A549 (cell line): ENCODE measurements around the gene APLP2. TPM values are rescaled to one million over a fixed set of nuclear protein-coding genes. Genes with fewer than 3 reads are reported as not detected.

Source experiments
- ATAC-seq, 2 experiments: fragments of 200-7000 bp in 1 of 2; fragments of >200 bp in 1 of 2; cut with Nextera tagmentation in 1 of 2; cut with Tn5 transposase in 1 of 2; 3 replicates each; pipeline versions ENCODE4 v1.8.0 to v1.9.1; 2018 to 2020; ENCODE audit warnings: mild to moderate bottlenecking in 1 of 2, moderate library complexity in 1 of 2
- CTCF ChIA-PET: fragments of 300-600 bp; sonication (Branson Sonifier 250); formaldehyde crosslinking; extraction: SDS; loops from one replicate; lab custom pipeline; 2021; ENCODE audit warnings: antibody characterized with exemption, inconsistent platforms; lab: Yijun Ruan, JAX
- POLR2A ChIA-PET: fragments of 350-600 bp; formaldehyde crosslinking; extraction: SDS; loops from one replicate; lab custom pipeline; 2021; ENCODE audit warnings: antibody characterized with exemption, inconsistent platforms; lab: Yijun Ruan, JAX
- DNase-seq, 2 experiments: peaks; one replicate each; pipeline versions ENCODE4 v3.0.0 to v3.0.0-alpha.2; 2011 to 2016; ENCODE audit warnings: low read depth in 1 of 2, low spot score in 1 of 2
- FAIRE-seq: peaks from 2 replicates; lab custom pipeline; 2011; peaks lifted over from hg19 to GRCh38; lab: Jason Lieb, UNC
- H3K27ac ChIP-seq, 2 experiments: fragments of >200 bp; sonication (Bioruptor Twin); formaldehyde crosslinking; 3 replicates each; pipeline ENCODE4 v1.5.1; 2016 to 2017
- H3K4me1 ChIP-seq: fragments of >200 bp; sonication (Bioruptor Twin); formaldehyde crosslinking; 3 replicates; pipeline ENCODE4 v1.6.1; 2016
- H3K4me2 ChIP-seq: fragments of >200 bp; sonication (Bioruptor Twin); formaldehyde crosslinking; 3 replicates; pipeline ENCODE4 v1.6.1; 2016
- H3K4me3 ChIP-seq: fragments of >200 bp; sonication (Bioruptor Twin); formaldehyde crosslinking; 3 replicates; pipeline ENCODE4 v1.5.1; 2016
- H3K9me3 ChIP-seq: fragments of >200 bp; sonication (Bioruptor Twin); formaldehyde crosslinking; 3 replicates; pipeline ENCODE4 v1.6.1; 2016
- ATOH8 ChIP-seq: fragments of 250-450 bp; sonication (Bioruptor Pico); IDR thresholded peaks from 2 replicates; pipeline ENCODE4 v1.5.0; 2020; ENCODE audit warnings: low read depth, mild to moderate bottlenecking, moderate library complexity
- CBX8 ChIP-seq: fragments of 200-600 bp; sonication (generic); IDR thresholded peaks from 2 replicates; pipeline ENCODE4 v1.6.1; 2016
- CHD2 ChIP-seq: fragments of 150-350 bp; IDR thresholded peaks from 2 replicates; pipeline ENCODE4 v1.6.1; 2014; ENCODE audit warnings: low read length; ENCODE audit not compliant: partially characterized antibody
- CHD4 ChIP-seq: fragments of 200-600 bp; sonication (generic); IDR thresholded peaks from 2 replicates; pipeline ENCODE4 v1.6.1; 2016; ENCODE audit warnings: antibody characterized with exemption, mild to moderate bottlenecking, borderline replicate concordance
- HDAC2 ChIP-seq: fragments of 200-600 bp; sonication (generic); IDR thresholded peaks from 2 replicates; pipeline ENCODE4 v1.6.1; 2016
- HMGXB4 ChIP-seq: fragments of 250-450 bp; sonication (Bioruptor Pico); IDR thresholded peaks from 2 replicates; pipeline ENCODE4 v1.5.0; 2021; ENCODE audit warnings: mild to moderate bottlenecking, moderate library complexity, borderline replicate concordance
- HOXA7 ChIP-seq: fragments of 250-450 bp; sonication (Bioruptor Pico); IDR thresholded peaks from 2 replicates; pipeline ENCODE4 v1.5.0; 2020; ENCODE audit warnings: mild to moderate bottlenecking, moderate library complexity
- JUN ChIP-seq, 2 experiments: fragments of >200 bp; sonication (Bioruptor Twin); formaldehyde crosslinking; IDR thresholded peaks; 2 replicates in 1 of 2; 3 replicates in 1 of 2; pipeline ENCODE4 v1.6.1; 2016 to 2017
- KDM1A ChIP-seq: fragments of 200-600 bp; sonication (generic); IDR thresholded peaks from 2 replicates; pipeline ENCODE4 v1.6.1; 2016; ENCODE audit warnings: low read depth, mild to moderate bottlenecking
- KDM5A ChIP-seq: fragments of 200-600 bp; sonication (generic); IDR thresholded peaks from 2 replicates; pipeline ENCODE4 v1.6.1; 2016; ENCODE audit warnings: antibody characterized with exemption, mild to moderate bottlenecking
- MAFK ChIP-seq: fragments of 450-650 bp; IDR thresholded peaks from 2 replicates; pipeline ENCODE4 v1.6.1; 2014; ENCODE audit not compliant: partially characterized antibody
- NFE2L2 ChIP-seq: fragments of 150-350 bp; conservative IDR thresholded peaks from 2 replicates; pipeline ENCODE4 v1.6.1; 2014; ENCODE audit warnings: low read length
- NPAS2 ChIP-seq: fragments of 250-450 bp; sonication (Bioruptor Pico); IDR thresholded peaks from 2 replicates; pipeline ENCODE4 v1.8.0; 2022; ENCODE audit warnings: mild to moderate bottlenecking, moderate library complexity, borderline replicate concordance
- NR3C1 ChIP-seq: fragments of >200 bp; sonication (Bioruptor Twin); formaldehyde crosslinking; IDR thresholded peaks from 3 replicates; pipeline ENCODE4 v1.6.1; 2017
- PHF8 ChIP-seq: fragments of 200-600 bp; sonication (generic); IDR thresholded peaks from 2 replicates; pipeline ENCODE4 v1.6.1; 2016; ENCODE audit warnings: low read depth, mild to moderate bottlenecking, antibody characterized with exemption, moderate library complexity, borderline replicate concordance
- POLR2A ChIP-seq: IDR thresholded peaks from 2 replicates; pipeline ENCODE4 v1.6.1; 2012; ENCODE audit warnings: mild to moderate bottlenecking, low read length
- RAD21 ChIP-seq, 2 experiments: fragments of >200 bp in 1 of 2; sonication (Bioruptor Twin) in 1 of 2; formaldehyde crosslinking in 1 of 2; IDR thresholded peaks in 1 of 2; conservative IDR thresholded peaks in 1 of 2; 2 replicates in 1 of 2; 3 replicates in 1 of 2; pipeline ENCODE4 v1.6.1; 2012 to 2018; ENCODE audit warnings: inconsistent platforms in 1 of 2
- RFX5 ChIP-seq: fragments of 450-650 bp; IDR thresholded peaks from 2 replicates; pipeline ENCODE4 v1.7.1; 2014; ENCODE audit warnings: antibody characterized with exemption, mild to moderate bottlenecking, moderate library complexity
- TFCP2L1 ChIP-seq: fragments of 250-450 bp; sonication (Bioruptor Pico); IDR thresholded peaks from 2 replicates; pipeline ENCODE4 v1.5.0; 2021; ENCODE audit warnings: mild to moderate bottlenecking
- ZSCAN20 ChIP-seq: fragments of 250-450 bp; sonication (Bioruptor Pico); IDR thresholded peaks from 2 replicates; pipeline ENCODE4 v1.8.0; 2022; ENCODE audit warnings: mild to moderate bottlenecking, moderate library complexity
- WGBS: methylation state at CpG from one replicate; pipeline ENCODE4 v1.1.6; 2017; ENCODE audit errors: missing lambda C conversion rate; 5-methylcytosine and 5-hydroxymethylcytosine counted together
- polyA plus RNA-seq, 4 experiments: library from polyadenylated mRNA; depleted of rRNA in 3 of 4; stranded (reverse); fragments of >200 nt; fragmentation: RNase III in 1 of 4; extraction: RNeasy Plus Mini Kit Qiagen cat#74134 plus additional on column Dnase treatment in 1 of 4; gene quantifications; 2 replicates in 3 of 4; 3 replicates in 1 of 4; pipeline ENCODE4 v1.2.3, GENCODE V29; 2011 to 2017
- TF ChIP-seq, protein P1 (sequence below): fragments of >200 bp; sonication (Bioruptor Twin); formaldehyde crosslinking; IDR thresholded peaks from 3 replicates; pipeline ENCODE4 v1.5.1; 2016
- TF ChIP-seq, protein P2 (sequence below): fragments of >200 bp; sonication (Bioruptor Twin); formaldehyde crosslinking; IDR thresholded peaks from 2 replicates; pipeline ENCODE4 v1.6.1; 2016
- TF ChIP-seq, protein P3 (sequence below): IDR thresholded peaks from 2 replicates; pipeline ENCODE4 v1.6.1; 2012

The APLP2 gene
- polyA plus RNA-seq, 2 of the 4 experiments (the other 2 are of a cell fraction): 166 to 203 TPM

DNA sequence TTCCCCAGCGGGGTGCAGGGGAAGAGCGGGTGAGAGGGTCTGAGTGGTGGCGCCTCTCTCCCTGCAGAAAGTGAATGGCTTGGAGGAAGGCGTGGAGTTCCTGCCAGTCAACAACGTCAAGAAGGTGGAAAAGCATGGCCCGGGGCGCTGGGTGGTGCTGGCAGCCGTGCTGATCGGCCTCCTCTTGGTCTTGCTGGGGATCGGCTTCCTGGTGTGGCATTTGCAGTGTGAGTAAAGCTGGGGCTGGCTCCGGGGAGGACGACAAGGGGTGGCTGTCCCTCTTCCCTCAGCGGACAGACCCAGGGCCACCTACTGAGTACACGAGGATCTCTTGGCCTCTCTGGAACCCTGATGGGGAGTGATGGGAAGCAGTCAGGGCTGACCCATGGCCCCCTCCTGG lies 118.4 kb downstream of the APLP2 start:
- ChIA-PET CTCF (interaction anchor here (1.0 kb wide), 1 partner anchor 8 kb away, joined by 3 read pairs; no protein-coding TSS in a partner anchor), POLR2A (no interaction called here)
- Histone ChIP-seq H3K4me3 (no peak overlapping the region), H3K27ac (no peak overlapping the region), H3K9me3 (no peaks in the 10 kb centered on the region), H3K4me1 (no peaks in the 10 kb centered on the region)
- DNase-seq: no peak
- WGBS: 83% methylated on average over 7 of the region's 14 CpGs
- ATAC-seq: no peak
- TF ChIP-seq POLR2A (no peak), CHD4 (no peak), HOXA7 (CRISPR knock-in tag) (no peak)
- TF ChIP-seq, all 56 proteins: peak for 0
- H3K4me2 ChIP-seq: no peak overlapping the region
- no peak for FAIRE-seq

- no peak for FAIRE-seq
- ChIA-PET POLR2A (no interaction called here), CTCF (no interaction called here)
- WGBS: 81% methylated on average over 11 of the region's 19 CpGs
- H3K4me1 ChIP-seq: no peaks in the 10 kb centered on the region
- ATAC-seq: no peak; a peak in 1 of 6 replicates
- TF ChIP-seq MAFK: no peak
- TF ChIP-seq KDM1A: no peak
- no peak for TF ChIP-seq ATOH8 (CRISPR knock-in tag)
- TF ChIP-seq, protein P1, sequence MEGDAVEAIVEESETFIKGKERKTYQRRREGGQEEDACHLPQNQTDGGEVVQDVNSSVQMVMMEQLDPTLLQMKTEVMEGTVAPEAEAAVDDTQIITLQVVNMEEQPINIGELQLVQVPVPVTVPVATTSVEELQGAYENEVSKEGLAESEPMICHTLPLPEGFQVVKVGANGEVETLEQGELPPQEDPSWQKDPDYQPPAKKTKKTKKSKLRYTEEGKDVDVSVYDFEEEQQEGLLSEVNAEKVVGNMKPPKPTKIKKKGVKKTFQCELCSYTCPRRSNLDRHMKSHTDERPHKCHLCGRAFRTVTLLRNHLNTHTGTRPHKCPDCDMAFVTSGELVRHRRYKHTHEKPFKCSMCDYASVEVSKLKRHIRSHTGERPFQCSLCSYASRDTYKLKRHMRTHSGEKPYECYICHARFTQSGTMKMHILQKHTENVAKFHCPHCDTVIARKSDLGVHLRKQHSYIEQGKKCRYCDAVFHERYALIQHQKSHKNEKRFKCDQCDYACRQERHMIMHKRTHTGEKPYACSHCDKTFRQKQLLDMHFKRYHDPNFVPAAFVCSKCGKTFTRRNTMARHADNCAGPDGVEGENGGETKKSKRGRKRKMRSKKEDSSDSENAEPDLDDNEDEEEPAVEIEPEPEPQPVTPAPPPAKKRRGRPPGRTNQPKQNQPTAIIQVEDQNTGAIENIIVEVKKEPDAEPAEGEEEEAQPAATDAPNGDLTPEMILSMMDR: no peak
- TF ChIP-seq NFE2L2: no peak
- no peak for TF ChIP-seq HDAC2
- TF ChIP-seq RAD21 (conservative IDR thresholded peaks at IDR 0.05 in 1 of 2, IDR thresholded peaks at IDR 0.05 in 1 of 2): no peak
- no peak for TF ChIP-seq KDM5A
- TF ChIP-seq PHF8: no peak
- no peak for TF ChIP-seq CHD2
- no peak for TF ChIP-seq NPAS2 (CRISPR knock-in tag)
- no peak for TF ChIP-seq TFCP2L1 (CRISPR knock-in tag)
- TF ChIP-seq NR3C1: no peak
- TF ChIP-seq HMGXB4 (CRISPR knock-in tag): no peak
- TF ChIP-seq, protein P2, sequence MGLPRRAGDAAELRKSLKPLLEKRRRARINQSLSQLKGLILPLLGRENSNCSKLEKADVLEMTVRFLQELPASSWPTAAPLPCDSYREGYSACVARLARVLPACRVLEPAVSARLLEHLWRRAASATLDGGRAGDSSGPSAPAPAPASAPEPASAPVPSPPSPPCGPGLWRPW: no peak
- TF ChIP-seq CBX8: no peak
- no peak for TF ChIP-seq RFX5
- TF ChIP-seq ZSCAN20: no peak
- TF ChIP-seq JUN (IDR thresholded peaks at IDR 0.05): no peak
- TF ChIP-seq, protein P3, sequence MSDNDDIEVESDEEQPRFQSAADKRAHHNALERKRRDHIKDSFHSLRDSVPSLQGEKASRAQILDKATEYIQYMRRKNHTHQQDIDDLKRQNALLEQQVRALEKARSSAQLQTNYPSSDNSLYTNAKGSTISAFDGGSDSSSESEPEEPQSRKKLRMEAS: no peak
- no peak overlapping the region for H3K4me3 ChIP-seq
- DNase-seq: no peak
- H3K4me2 ChIP-seq: no peak overlapping the region
- H3K27ac ChIP-seq: no peak overlapping the region
- no peaks in the 10 kb centered on the region for H3K9me3 ChIP-seq
Observed at GRCh38 chr11:130188585-130189347, 119.1 kb downstream of the APLP2 start.
